NCI-H146 treated with DMSO at 0.1 percent for 48 hours (cell line): ENCODE data around the gene ENGASE.
"Not testable (repeated sequence)": the region's sequence is repeated elsewhere in the genome, so short reads cannot be mapped to it uniquely, and the experiment has no call there.

Experiments
- DNase-seq: peaks from one replicate; lab custom pipeline; 2025; ENCODE audit not compliant: unreplicated experiment; lab: John Stamatoyannopoulos, UW

ENGASE gene

DNA sequence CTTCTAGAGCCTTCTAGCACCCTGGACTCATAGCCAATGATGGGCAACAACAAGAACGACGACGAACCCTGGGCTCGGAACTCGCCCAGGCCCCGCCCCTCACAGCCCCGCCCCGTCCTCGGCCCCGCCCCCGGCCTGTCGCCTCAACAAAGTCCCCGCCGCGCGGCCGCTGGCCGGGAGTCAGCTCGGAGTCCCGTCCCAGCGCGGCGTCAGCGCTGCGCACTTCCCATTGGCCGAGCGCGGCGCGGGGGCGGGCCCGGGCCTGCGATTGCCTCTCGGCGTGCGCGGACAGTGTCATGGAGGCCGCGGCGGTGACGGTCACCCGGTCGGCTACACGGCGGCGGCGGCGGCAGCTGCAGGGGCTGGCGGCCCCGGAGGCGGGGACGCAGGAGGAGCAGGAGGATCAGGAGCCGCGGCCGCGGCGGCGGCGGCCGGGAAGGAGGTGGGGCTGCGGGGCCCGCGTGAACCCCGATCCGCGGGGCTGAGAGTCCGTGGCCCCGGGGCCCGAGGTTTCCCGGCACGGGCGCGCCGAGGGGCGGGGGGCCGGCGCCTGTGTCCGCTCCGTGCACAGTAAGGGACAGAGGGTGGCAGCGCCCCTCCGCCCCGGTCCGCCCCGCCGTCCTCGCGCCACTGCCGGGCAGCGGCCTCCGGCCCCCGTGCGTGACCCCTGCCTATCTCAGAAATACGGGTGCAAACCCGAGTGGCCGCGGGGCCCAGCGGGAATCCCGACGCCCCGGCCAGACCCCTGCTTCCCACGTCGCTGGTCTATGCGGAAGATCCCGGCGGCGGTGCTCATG, at the start of gene ENGASE:
Gene ENGASE, plus strand, starts transcription at position 176 of the 797 bp plus-strand sequence. Its CDS starts 121 bp downstream, at position 297.
- peak; percentile 85 for DNase-seq

DNA sequence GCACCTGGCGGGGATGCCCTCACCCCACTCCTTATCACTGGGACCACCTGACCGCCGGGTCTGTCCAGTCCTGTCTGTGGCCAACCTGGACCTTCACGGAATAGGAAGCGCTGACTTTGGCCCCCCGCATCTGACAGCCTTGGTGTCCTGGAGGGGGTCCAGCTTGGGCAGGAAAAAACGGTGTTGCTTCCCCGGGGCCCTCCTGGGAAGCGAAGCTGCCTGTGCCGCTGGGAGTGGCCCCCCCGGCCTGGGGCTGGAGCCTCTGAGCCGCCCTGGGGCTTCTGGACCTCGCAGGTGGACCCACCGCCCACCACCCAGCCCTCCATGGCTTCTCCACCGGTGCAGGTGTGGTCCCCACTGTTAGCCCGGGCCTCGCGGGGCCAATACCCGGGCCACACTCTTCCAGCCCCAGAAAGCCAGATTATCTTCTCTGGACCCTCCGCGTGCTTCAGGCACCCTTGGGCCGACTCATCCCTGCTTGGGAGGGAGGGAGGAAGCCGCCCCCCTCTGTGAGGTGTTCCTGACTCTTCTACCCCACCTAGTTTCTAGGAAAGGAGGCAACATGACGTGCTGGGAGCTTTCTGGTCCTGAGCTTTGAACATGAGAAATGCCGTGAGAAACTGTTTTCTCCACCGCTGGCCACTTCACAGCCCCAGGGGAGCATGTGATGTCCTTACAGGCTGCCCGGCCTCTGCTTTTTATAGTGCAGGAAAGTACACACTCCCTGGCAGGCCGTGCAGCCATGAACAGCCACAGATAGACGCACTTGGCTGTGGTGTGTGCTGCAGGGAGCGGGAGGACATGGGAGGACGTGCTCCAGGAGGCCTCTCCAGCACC, 49.5 kb upstream of the ENGASE start:
- DNase-seq: no peak

GRCh38 chr17:79026376-79027273, 48.0 kb upstream of the ENGASE start:
- DNase-seq: peak; percentile 59

GRCh38 chr17:79027274-79027924, 47.2 kb upstream of the ENGASE start:
- no peak for DNase-seq

DNA sequence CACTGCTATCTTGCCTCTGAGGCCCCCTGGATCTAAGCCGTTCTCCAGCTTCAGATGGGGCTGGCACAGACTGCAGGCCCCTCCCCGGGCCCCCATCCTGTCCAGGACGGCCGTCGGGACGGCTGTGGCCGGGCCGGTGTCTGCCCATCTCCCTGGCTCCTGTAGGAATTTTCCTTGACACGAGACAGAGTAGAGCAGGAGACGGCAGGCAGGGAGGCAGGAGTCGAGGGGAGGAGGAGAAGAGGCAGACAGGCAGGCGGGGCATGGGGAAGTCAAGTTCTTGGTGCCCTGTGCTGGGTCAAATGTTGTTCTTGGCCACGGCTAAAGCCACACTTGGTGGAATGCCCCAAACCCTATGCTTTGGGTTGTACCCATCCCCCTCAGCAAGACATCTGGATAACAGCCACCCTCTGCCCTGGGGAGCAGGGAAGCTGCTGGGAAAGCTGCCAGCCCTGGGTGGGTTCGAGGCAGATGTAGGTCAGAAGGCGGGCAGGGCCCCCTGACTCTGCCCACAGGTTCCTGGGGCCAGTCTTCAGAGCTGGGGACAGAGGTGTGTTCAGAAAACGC, 46.6 kb upstream of the ENGASE start:
- DNase-seq: no peak

- DNase-seq: no peak
These were observed 45.9 kb upstream of the ENGASE start for GRCh38 chr17:79028496-79029326.

- no peak for DNase-seq
These were observed 45.2 kb upstream of the ENGASE start for GRCh38 chr17:79029327-79030009.

GRCh38 chr17:79030636-79031035, 44.0 kb upstream of the ENGASE start:
- not testable (repeated sequence) for DNase-seq

GRCh38 chr17:79031996-79032875, 42.4 kb upstream of the ENGASE start:
- DNase-seq: no peak

GRCh38 chr17:79033046-79033616, 41.5 kb upstream of the ENGASE start:
- DNase-seq: no peak

GRCh38 chr17:79033741-79034501, 40.7 kb upstream of the ENGASE start:
- DNase-seq: peak; percentile 69

DNA sequence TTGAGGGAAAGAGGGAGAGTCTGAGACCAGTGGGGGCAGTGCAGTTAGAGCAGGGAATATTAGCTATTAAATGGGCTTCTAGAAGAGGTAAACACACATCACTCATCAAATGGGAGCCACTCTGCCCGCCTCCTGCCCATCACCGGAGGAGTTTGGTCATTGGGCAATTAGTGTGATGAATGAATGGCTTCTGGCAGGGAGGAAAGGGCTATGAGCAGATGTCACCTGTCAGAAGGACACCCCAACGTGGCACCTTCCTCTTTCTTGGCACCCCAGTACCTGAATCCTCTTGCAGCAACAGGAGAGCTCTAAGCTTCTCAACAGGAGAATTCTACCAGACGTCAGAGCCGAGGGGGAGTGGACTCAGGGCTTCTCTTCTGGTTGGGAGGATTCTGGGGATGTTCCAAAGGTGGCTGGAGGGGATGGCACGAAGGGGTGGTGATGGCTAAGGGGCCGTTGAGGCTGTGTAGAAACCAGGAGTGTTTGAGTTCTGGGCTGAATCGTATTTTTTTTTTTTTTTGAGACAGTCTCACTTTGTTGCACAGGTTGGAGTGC, 39.6 kb upstream of the ENGASE start:
- DNase-seq: peak; percentile 8

GRCh38 chr17:79035686-79036085, 38.9 kb upstream of the ENGASE start:
- no peak for DNase-seq

DNA sequence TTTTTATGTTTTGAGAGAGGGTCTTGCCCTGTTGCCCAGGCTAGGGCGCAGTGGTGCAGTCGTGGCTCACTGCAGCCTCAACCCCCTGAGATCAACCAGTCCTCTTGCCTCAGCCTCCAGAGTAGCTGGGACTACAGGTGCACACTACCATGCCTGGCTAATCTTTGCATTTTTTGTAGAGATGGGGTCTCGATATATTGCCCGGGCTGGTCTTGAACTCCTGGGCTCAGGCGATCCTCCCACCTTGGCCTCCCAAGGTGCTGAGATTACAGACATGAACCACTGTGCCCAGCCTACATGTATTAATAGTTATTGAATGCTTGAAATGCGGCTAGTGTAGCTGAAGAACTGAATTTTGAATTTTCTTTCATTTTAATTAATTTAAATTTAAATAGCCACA, 38.4 kb upstream of the ENGASE start:
- DNase-seq: no peak

- no peak for DNase-seq
These were observed 38.0 kb upstream of the ENGASE start for GRCh38 chr17:79036596-79036995.

DNA sequence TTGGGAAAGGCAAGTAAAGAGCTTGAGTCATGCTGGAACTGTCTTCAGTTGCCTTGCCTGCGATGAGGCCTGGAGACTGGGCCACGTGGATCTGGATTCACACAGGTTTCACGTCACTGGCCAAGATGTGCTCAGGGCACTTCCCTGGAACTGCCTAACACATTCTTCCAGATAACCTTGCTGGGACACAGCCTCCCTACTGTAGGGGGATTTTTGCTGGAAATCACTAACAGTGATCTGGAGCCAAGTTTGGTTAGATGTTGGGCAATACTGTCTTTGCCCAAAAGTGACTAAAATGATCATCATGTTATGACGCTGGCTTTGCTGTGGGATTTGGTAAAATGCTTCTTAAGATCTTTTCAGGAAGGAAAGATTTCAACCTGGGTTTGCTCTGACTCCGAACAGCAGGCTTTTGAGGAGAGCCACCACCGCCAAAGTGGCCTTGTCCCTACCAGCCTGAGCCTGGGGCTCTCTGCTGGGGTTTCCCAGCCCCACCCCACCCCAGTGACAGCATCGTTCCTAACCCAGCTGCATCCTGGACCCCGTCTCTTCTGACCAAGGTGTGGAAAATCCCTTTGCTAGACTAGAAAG, 36.0 kb upstream of the ENGASE start:
- no peak for DNase-seq
